Naive B cell (primary cell): ENCODE measurements around the gene PIH1D2. TPM values are rescaled to one million over a fixed set of nuclear protein-coding genes. Genes with fewer than 3 reads are reported as not detected.
"Not testable (repeated sequence)": the region's sequence is repeated elsewhere in the genome, so short reads cannot be mapped to it uniquely, and the experiment has no call there.

ENCODE experiments used
- ATAC-seq, 2 donors: fragments of 150-1000 bp; cut with Tn5 transposase; 2 replicates each; pipeline ENCODE4 v1.10.0; 2021; ENCODE audit warnings: low read depth in 2 of 2, mild to moderate bottlenecking in 2 of 2, moderate library complexity in 2 of 2
- DNase-seq: peaks from one replicate; pipeline ENCODE4 v3.0.0; 2022
- H3K27ac Mint-ChIP-seq, 6 donors: one replicate each; pipeline ENCODE4 v1.8.0; 2020 to 2022; ENCODE audit warnings: mild to moderate bottlenecking in 6 of 6, mixed read lengths in 6 of 6, moderate library complexity in 5 of 6, inconsistent platforms in 2 of 6
- H3K27me3 Mint-ChIP-seq, 3 donors: one replicate each; pipeline ENCODE4 v1.8.0; 2021 to 2022; ENCODE audit warnings: mixed read lengths in 3 of 3, mild to moderate bottlenecking in 1 of 3
- H3K36me3 Mint-ChIP-seq, 2 donors: one replicate each; pipeline ENCODE4 v1.8.0; 2020 to 2022; ENCODE audit warnings: mixed read lengths in 2 of 2, inconsistent platforms in 1 of 2, mild to moderate bottlenecking in 1 of 2
- H3K4me1 Mint-ChIP-seq, 3 donors: one replicate each; pipeline ENCODE4 v1.8.0; 2020 to 2022; ENCODE audit warnings: mixed read lengths in 3 of 3, inconsistent platforms in 1 of 3, mild to moderate bottlenecking in 1 of 3, moderate library complexity in 1 of 3
- H3K4me3 Mint-ChIP-seq, 8 donors: one replicate each; pipeline ENCODE4 v1.8.0; 2020 to 2022; ENCODE audit warnings: mild to moderate bottlenecking in 8 of 8, mixed read lengths in 8 of 8, moderate library complexity in 8 of 8, inconsistent platforms in 2 of 8
- H3K9me3 Mint-ChIP-seq, 7 donors: one replicate each; pipeline ENCODE4 v1.8.0; 2020 to 2022; ENCODE audit warnings: mixed read lengths in 7 of 7, mild to moderate bottlenecking in 5 of 7, inconsistent platforms in 2 of 7, moderate library complexity in 1 of 7
- polyA plus RNA-seq, 6 donors: library from polyadenylated mRNA; unstranded; fragments of 300-500 nt; fragmentation: Illumina TruSeq; gene quantifications; one replicate each; pipeline ENCODE4 v1.2.3, GENCODE V29; 2021; ENCODE audit warnings: low read depth in 6 of 6

PIH1D2 gene
- polyA plus RNA-seq, 6 donors from 2014 or later = not detected

DNA sequence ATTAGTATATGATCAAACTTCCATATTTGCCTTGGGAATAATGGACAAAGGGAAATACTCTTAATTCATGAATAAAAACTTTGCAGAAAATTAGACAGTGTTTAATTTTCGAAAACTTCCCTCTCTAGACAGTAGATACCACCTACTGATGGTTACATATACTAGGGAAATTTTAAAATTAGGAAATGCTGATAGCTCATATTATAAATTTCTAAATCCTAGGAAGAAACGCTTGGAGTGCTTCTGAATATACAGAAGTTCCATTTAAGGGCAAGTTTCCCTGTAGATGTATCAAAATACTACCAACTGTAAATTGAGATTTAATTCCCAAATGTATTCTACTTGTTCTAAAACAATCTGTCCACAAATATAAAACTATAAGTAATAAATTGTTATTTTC is 21.5 kb upstream of the PIH1D2 start:
- not testable (repeated sequence) for H3K4me3 Mint-ChIP-seq, H3K4me1 Mint-ChIP-seq, H3K27me3 Mint-ChIP-seq, ATAC-seq, H3K27ac Mint-ChIP-seq, H3K9me3 Mint-ChIP-seq, DNase-seq
- H3K36me3 Mint-ChIP-seq = peaks cover 30 to 37% of the 10 kb centered on the region in 2 donors

DNA sequence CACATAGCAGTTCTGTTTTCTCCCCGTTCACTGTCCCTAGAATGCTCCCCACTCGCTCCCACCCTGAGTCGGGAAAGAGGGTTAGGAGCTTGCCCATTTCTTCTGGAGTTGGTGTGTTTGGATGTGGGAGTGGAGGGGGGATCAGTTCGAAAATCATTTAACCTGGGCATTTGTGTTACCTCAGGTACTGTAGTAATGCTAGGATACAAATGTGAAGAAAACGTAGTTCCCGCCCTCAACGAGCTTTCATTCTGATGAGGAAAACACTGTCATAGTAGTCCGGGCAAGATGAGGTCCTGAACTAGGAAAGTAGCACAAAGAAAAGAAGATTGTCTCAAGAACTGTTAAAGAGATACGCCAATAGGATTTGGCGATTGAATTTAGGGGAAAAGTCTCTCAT is 13.4 kb upstream of the PIH1D2 start:
- peaks cover 24 to 53% of the 10 kb centered on the region in 2 donors for H3K36me3 Mint-ChIP-seq
- peak overlapping the region; percentile 96 to 99 (median 98) for H3K27ac Mint-ChIP-seq

DNA sequence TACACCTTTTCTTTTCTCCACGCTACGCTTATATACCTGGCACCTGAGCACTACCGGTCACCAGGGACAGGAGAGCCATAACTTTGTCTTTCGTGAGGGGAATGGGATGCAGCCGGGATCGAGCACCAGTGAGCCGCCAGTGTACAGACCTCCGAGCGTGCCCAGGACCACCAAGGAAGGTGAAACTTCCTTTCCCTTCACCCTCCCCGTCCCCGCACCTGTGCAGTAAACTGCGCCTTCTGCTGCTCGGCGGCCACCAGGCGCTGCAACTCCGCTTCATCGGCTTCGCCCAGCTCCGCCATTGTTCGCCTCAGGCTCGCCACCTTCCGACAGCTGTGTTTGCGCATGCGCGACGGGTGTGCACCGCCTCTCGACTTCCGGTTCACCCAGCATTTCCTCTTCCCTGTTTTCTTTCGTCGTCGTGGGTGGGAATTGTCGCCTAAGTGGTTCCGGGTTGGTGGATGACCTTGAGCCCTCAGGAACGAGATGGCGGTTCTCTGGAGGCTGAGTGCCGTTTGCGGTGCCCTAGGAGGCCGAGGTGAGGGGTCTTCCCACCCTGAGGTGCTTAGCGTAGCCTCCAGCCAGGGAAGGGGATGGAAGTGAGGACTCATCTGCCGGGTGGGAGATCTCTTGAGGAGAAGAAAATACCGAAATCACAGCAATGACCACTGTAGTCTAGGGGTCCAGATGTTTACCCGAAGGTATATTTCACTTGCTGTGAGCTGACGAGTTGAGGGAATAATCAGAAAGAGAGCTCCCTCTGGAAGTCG is 12.8 kb upstream of the PIH1D2 start, which contains the start of the genes SDHD and TIMM8B:
TSS of gene SDHD (plus strand) at position 452 of the 770 bp plus-strand sequence. CDS start at position 487, 35 bp downstream.
TSS of gene TIMM8B (minus strand) at position 335 of the 770 bp plus-strand sequence. CDS start at position 302, 33 bp downstream.
- peak; percentile 90 for ATAC-seq
- H3K9me3 Mint-ChIP-seq = no peaks in the 10 kb centered on the region
- H3K27me3 Mint-ChIP-seq = no peaks in the 10 kb centered on the region
- DNase-seq = peak; percentile 97
- peaks cover 21 to 49% of the 10 kb centered on the region in 2 donors for H3K36me3 Mint-ChIP-seq
- H3K4me3 Mint-ChIP-seq = peak within 1 kb of the TSS; percentile 93 to 100 (median 99)
- peak within 1 kb of the TSS; percentile 96 to 99 (median 98) for H3K27ac Mint-ChIP-seq
- H3K4me1 Mint-ChIP-seq = peaks cover 50 to 52% (median 50%) of the 10 kb centered on the region in 3 donors

More for the DNA sequence above, 13.4 kb upstream of the PIH1D2 start:
- ATAC-seq = no peak
- Mint-ChIP-seq H3K4me1 (peaks cover 50 to 51% (median 50%) of the 10 kb centered on the region in 3 donors), H3K4me3 (peak overlapping the region; percentile 93 to 100 (median 99)), H3K9me3 (no peaks in the 10 kb centered on the region), H3K27me3 (no peaks in the 10 kb centered on the region)
- no peak for DNase-seq

DNA sequence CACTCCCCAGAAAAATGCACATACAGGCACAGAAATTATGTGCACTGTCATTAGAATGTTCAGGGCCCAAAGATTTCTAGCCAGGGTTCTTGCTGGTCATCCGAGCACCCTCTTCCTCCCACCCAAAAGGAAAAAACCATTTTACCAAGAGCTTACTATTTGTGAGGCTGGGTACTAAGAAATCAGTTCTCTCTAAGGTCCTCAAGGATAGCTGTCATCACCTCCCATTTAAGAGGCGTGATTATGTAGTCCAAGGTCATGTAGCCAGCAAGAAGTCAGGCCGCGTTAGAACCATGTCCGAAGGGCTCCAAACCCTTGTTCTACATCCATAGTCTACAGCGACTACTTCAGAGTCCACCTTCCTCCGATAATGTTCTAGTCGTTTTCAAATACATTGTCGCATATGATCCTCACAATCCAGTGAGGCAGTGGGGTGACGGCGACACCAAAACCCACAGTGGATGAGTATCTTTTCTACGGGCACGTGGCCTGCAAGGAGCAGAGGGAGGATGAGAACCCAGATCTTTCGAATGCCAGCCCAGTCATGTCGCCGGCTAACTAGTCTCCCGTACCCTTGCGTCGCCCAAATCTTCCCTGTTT is 12.1 kb upstream of the PIH1D2 start:
- no peaks in the 10 kb centered on the region for H3K9me3 Mint-ChIP-seq
- H3K27me3 Mint-ChIP-seq = no peaks in the 10 kb centered on the region
- peak overlapping the region; percentile 96 to 99 (median 98) for H3K27ac Mint-ChIP-seq
- H3K36me3 Mint-ChIP-seq = peaks cover 14 to 42% of the 10 kb centered on the region in 2 donors
- H3K4me3 Mint-ChIP-seq = peak overlapping the region; percentile 93 to 100 (median 99)
- peaks cover 45 to 50% (median 49%) of the 10 kb centered on the region in 3 donors for H3K4me1 Mint-ChIP-seq
- peak; percentile 11 to 18 for ATAC-seq
- no peak for DNase-seq

DNA sequence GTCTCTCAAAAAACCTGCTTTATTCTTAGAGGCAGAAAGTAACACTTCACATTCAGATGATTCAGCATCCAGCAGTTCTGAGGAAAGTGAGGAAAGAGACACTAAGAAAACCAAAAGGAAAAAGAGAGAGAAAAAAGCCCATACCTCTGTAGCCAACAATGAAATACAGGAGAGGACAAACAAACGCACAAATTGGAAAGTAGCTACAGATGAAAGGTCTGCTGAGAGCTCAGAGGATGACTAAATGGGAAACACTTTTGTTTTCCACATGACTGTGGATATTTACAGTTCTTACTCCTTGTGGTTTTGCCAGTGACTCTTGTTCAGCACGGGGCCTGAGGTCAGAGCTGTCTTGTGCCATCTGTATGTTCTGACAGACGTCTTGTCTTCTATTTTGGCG is 8.9 kb upstream of the PIH1D2 start:
- no peak for DNase-seq
- Mint-ChIP-seq H3K4me3 (peak overlapping the region in 1 of 8 donors; percentile 93), H3K27ac (no peak overlapping the region), H3K36me3 (peaks cover 3 to 22% of the 10 kb centered on the region in 2 donors), H3K4me1 (peaks cover 27 to 29% (median 29%) of the 10 kb centered on the region in 3 donors), H3K27me3 (no peaks in the 10 kb centered on the region), H3K9me3 (no peaks in the 10 kb centered on the region)
- ATAC-seq = no peak

DNA sequence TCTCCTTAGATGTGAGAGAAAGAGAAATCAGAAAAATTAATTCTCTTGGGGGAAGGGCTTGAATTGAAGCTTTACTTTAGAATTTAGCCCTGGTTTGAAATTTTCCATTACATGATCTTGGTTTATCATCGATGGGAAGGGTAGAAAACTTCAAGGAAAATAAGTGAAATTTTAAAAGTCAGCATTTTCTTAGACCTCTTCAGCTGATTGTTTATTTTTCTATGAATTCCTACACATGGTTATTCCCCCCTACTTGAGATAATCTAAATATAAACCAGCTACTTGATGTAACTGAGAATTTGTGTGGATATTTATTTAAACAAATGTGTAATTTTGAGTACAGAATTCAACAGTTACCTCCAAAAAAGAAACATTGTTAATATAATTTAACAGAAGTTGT is 10.9 kb downstream of the PIH1D2 start:
- peaks cover 0 to 4% of the 10 kb centered on the region in 2 donors for H3K36me3 Mint-ChIP-seq
- no peak overlapping the region for H3K4me3 Mint-ChIP-seq
- DNase-seq (no peak), ATAC-seq (no peak)
- no peaks in the 10 kb centered on the region for H3K9me3 Mint-ChIP-seq
- no peak overlapping the region for H3K27ac Mint-ChIP-seq
- no peaks in the 10 kb centered on the region for H3K4me1 Mint-ChIP-seq
- H3K27me3 Mint-ChIP-seq = peaks cover 0 to under 1% (median 0%) of the 10 kb centered on the region in 3 donors

DNA sequence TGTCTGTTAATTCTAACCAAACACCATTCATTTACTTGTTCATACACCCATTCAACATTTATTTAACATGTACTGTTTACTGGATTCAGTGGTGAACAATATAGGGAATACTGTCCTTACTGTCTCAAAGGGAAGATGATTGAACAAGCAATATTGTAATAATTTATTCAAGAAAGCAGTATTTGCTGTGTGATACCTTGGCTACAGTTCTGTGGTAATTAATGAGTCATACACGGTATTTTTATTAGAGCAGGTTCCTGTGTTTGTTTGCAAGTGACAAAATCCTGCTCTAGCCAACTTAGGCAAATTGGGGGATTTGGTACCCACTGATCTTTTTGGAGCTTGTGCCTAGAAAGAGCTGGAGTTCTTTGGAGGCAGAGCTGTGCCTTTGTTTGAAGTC is 15.7 kb downstream of the PIH1D2 start:
- no peaks in the 10 kb centered on the region for H3K27me3 Mint-ChIP-seq
- no peaks in the 10 kb centered on the region for H3K4me1 Mint-ChIP-seq
- ATAC-seq (no peak), DNase-seq (no peak)
- H3K4me3 Mint-ChIP-seq = no peak overlapping the region
- no peaks in the 10 kb centered on the region for H3K9me3 Mint-ChIP-seq
- peaks cover 0 to 8% of the 10 kb centered on the region in 2 donors for H3K36me3 Mint-ChIP-seq
- no peak overlapping the region for H3K27ac Mint-ChIP-seq

DNA sequence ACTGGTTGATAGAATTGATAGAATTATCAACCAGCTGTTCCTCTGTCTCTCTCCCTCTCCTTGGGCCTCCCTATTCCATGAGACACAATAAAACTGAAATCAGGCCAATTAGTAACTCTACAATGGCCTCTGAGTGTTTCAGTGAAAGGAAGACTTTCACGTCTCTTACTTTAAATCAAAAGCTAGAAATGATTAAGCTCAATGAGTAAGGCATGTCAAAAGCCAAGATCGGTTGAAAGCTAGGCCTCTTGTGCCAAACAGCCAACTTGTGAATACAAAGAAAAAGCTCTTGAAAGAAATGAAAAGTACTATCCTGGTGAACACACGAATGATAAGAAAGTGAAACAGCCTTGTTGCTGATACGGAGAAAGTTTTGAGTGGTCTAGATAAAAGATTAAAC is 16.6 kb downstream of the PIH1D2 start:
- peak overlapping the region in 1 of 6 donors; percentile 33 for H3K27ac Mint-ChIP-seq
- ATAC-seq (no peak), DNase-seq (no peak)
- no peaks in the 10 kb centered on the region for H3K27me3 Mint-ChIP-seq
- no peaks in the 10 kb centered on the region for H3K9me3 Mint-ChIP-seq
- H3K36me3 Mint-ChIP-seq = peaks cover 0 to 8% of the 10 kb centered on the region in 2 donors
- no peak overlapping the region for H3K4me3 Mint-ChIP-seq
- peaks cover 0 to 6% (median 5%) of the 10 kb centered on the region in 3 donors for H3K4me1 Mint-ChIP-seq

DNA sequence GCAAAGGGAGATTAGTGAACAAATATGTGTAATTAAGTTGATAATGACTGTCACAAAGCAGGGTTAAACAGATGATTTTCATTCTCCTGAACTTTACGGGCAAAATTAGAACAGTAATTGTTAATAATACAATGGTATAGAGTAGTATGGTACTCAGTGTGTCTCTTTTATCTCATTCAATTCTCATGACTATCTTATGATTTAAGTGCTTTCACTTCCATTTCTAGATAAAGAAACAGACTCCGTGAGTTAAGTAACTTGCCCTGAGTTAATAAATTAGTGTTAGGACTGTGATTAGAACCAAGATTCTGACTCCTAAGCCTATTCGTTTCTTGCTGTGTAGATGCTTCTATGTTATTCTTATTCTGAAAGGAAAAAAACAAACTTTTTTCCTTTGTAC is 22.0 kb downstream of the PIH1D2 start:
- H3K27ac Mint-ChIP-seq = peak overlapping the region; percentile 21 to 93 (median 82)

DNA sequence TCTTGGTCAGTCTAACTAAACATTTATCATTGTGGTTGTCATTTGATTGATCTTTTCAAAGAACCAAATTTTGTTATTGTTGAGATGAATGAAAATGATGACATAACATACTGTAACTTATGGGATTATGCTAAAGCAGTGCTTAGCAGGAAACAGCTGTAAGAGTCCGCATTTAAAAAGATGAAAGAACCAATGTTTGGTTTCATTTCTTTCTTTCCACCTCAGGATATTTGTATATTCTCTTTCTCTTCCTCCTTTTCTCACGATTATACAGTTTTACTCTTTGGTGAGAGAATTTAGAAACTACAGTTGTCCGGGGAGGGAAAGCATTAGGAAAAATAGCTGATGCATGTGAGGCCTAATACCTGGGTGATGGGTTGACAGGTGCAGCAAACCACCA is 23.1 kb downstream of the PIH1D2 start:
- Mint-ChIP-seq H3K27ac (peak overlapping the region; percentile 64 to 95 (median 89)), H3K36me3 (peaks cover 0 to 28% of the 10 kb centered on the region in 2 donors), H3K4me1 (peaks cover 29 to 54% (median 47%) of the 10 kb centered on the region in 3 donors), H3K27me3 (no peaks in the 10 kb centered on the region), H3K9me3 (no peaks in the 10 kb centered on the region), H3K4me3 (peak overlapping the region; percentile 16 to 80 (median 58))
- peak; percentile 84 for ATAC-seq
- peak; percentile 25 for DNase-seq

More for the DNA sequence above, 22.0 kb downstream of the PIH1D2 start:
- Mint-ChIP-seq H3K4me3 (peak overlapping the region in 4 of 8 donors; percentile 20 to 55 (median 34)), H3K36me3 (peaks cover 0 to 22% of the 10 kb centered on the region in 2 donors), H3K9me3 (no peaks in the 10 kb centered on the region), H3K27me3 (no peaks in the 10 kb centered on the region), H3K4me1 (peaks cover 29 to 54% (median 47%) of the 10 kb centered on the region in 3 donors)
- no peak for ATAC-seq
- no peak for DNase-seq

DNA sequence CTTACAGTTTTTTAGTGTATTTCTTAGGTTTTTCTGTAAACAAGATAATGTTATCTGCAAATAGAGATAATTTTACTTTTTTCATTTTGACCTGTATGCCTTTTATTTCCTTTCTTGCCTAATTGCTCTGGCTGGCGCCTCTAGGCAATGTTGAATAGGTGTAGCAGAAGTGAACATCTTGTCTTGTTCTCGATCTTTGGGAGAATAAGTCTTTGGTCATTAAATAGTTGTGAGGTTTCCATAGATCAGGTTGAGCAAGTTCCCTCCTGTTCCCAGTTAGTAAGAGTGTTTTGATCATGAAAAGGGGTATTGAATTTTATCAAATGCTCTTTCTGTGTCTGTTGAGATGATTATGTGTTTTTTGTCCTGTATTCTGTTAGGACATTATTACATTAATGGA is 24.0 kb downstream of the PIH1D2 start:
- Mint-ChIP-seq H3K4me1 (peaks cover 29 to 54% (median 47%) of the 10 kb centered on the region in 3 donors), H3K27me3 (no peaks in the 10 kb centered on the region), H3K9me3 (no peaks in the 10 kb centered on the region), H3K4me3 (peak overlapping the region in 1 of 8 donors; percentile 69), H3K27ac (peak overlapping the region in 3 of 6 donors; percentile 8 to 95 (median 88)), H3K36me3 (peaks cover 0 to 28% of the 10 kb centered on the region in 2 donors)
- DNase-seq (no peak), ATAC-seq (no peak)

DNA sequence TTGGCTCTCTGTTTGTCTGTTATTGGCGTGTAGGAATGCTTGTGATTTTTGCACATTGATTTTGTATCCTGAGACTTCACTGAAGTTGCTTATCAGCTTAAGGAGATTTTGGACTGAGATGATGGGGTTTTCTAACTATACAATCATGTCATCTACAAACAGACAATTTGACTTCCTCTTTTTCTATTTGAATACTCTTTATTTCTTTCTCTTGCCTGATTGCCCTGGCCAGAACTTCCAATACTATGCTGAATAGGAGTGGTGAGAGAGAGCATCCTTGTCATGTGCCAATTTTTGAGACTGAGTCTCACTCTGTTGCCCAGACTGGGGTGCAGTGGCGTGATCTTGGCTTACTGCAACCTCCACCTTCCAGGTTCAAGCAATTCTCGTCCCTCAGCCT is 25.6 kb downstream of the PIH1D2 start:
- H3K9me3 Mint-ChIP-seq, H3K27me3 Mint-ChIP-seq: not testable (repeated sequence)
- DNase-seq = peak; percentile 20
- peak overlapping the region in 7 of 8 donors; percentile 6 to 74 (median 39) for H3K4me3 Mint-ChIP-seq
- peaks cover 0 to 30% of the 10 kb centered on the region in 2 donors for H3K36me3 Mint-ChIP-seq
- peak; percentile 34 to 38 for ATAC-seq
- H3K4me1 Mint-ChIP-seq = peaks cover 29 to 54% (median 47%) of the 10 kb centered on the region in 3 donors
- H3K27ac Mint-ChIP-seq = peak overlapping the region in 5 of 6 donors; percentile 5 to 91 (median 88)

DNA sequence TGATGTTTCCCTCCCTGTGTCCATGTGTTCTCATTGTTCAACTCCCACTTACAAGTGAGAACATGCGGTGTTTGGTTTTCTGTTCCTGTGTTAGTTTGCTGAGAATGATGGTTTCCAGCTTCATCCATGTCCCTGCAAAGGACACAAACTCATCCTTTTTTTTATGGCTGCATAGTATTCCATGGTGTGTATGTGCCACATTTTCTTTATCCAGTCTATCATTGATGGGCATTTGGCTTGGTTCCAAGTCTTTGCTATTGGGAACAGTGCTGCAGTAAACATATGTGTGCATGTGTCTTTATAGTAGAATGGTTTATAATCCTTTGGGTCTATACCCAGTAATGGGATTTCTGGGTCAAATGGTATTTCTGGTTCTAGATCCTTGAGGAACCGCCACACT is 27.2 kb downstream of the PIH1D2 start:
- not testable (repeated sequence) for ATAC-seq, H3K4me3 Mint-ChIP-seq, DNase-seq, H3K9me3 Mint-ChIP-seq, H3K27me3 Mint-ChIP-seq
- H3K27ac Mint-ChIP-seq = peak overlapping the region in 2 of 6 donors; percentile 15 to 29
- peaks cover 25 to 43% (median 37%) of the 10 kb centered on the region in 3 donors for H3K4me1 Mint-ChIP-seq
- peaks cover 0 to 31% of the 10 kb centered on the region in 2 donors for H3K36me3 Mint-ChIP-seq
